RWPE1 (cell line): ENCODE data around the gene TNKS1BP1.

Source experiments
- CTCF ChIA-PET: fragments of 350-600 bp; sonication (Branson Sonifier 250); formaldehyde crosslinking; extraction: SDS; loops from one replicate; lab custom pipeline; 2021; lab: Yijun Ruan, JAX
- POLR2A ChIA-PET: fragments of 400-600 bp; formaldehyde crosslinking; extraction: SDS; loops from one replicate; lab custom pipeline; 2020; ENCODE audit warnings: antibody characterized with exemption; ENCODE audit not compliant: low non-redundant PET; lab: Yijun Ruan, JAX
- DNase-seq: peaks from one replicate; pipeline ENCODE4 v3.0.0; 2012; ENCODE audit warnings: low spot score
- H3K27ac ChIP-seq: fragments of 450-650 bp; 2 replicates; pipeline ENCODE4 v1.5.1; 2017
- CTCF ChIP-seq: fragments of 450-650 bp; conservative IDR thresholded peaks from 2 replicates; pipeline ENCODE4 v1.5.1; 2017; ENCODE audit warnings: low read depth, mild to moderate bottlenecking

The TNKS1BP1 gene

GRCh38 chr11:57348052-57348451, 23.3 kb upstream of the TNKS1BP1 start:
- CTCF ChIA-PET, result interaction anchor here (1.1 to 1.5 kb wide), 2 partner anchors 131 to 296 kb away, joined by 3 read pairs; no protein-coding TSS in a partner anchor
- H3K27ac ChIP-seq, result no peak overlapping the region
- no peak for DNase-seq
- POLR2A ChIA-PET, result no interaction called here
- TF ChIP-seq CTCF, result no peak

GRCh38 chr11:57347336-57347735, 22.6 kb upstream of the TNKS1BP1 start:
- CTCF ChIA-PET, result interaction anchor here (1.5 kb wide), 1 partner anchor 297 kb away, joined by 3 read pairs; no protein-coding TSS in a partner anchor
- POLR2A ChIA-PET, result no interaction called here
- H3K27ac ChIP-seq, result no peak overlapping the region
- no peak for DNase-seq
- TF ChIP-seq CTCF, result no peak

GRCh38 chr11:57345555-57346211, 20.9 kb upstream of the TNKS1BP1 start:
- peak; percentile 90 for DNase-seq
- H3K27ac ChIP-seq, result no peak overlapping the region
- TF ChIP-seq CTCF, result peak; percentile 70
- ChIA-PET POLR2A (no interaction called here), CTCF (interaction anchor here (0.5 to 1.7 kb wide), 10 partner anchors 53 to 299 kb away, joined by 3 to 13 read pairs (median 4); partner anchors contain the start of gene UBE2L6)

- CTCF ChIA-PET, result interaction anchor here (1.7 kb wide), 1 partner anchor 183 kb away, joined by 5 read pairs; no protein-coding TSS in a partner anchor
- H3K27ac ChIP-seq, result no peak overlapping the region
- DNase-seq, result no peak
Measured at GRCh38 chr11:57344826-57345225, 20.1 kb upstream of the TNKS1BP1 start.

GRCh38 chr11:57343825-57344224, 19.1 kb upstream of the TNKS1BP1 start:
- no peak for DNase-seq
- POLR2A ChIA-PET, result no interaction called here
- H3K27ac ChIP-seq, result no peak overlapping the region
- no peak for TF ChIP-seq CTCF
- CTCF ChIA-PET, result no interaction called here

More at GRCh38 chr11:57344826-57345225, 20.1 kb upstream of the TNKS1BP1 start:
- TF ChIP-seq CTCF, result no peak
- POLR2A ChIA-PET, result no interaction called here

- CTCF ChIA-PET, result no interaction called here
- DNase-seq, result no peak
- POLR2A ChIA-PET, result no interaction called here
- TF ChIP-seq CTCF, result no peak
- H3K27ac ChIP-seq, result no peak overlapping the region
Measured at GRCh38 chr11:57342702-57343101, 17.9 kb upstream of the TNKS1BP1 start.
